ENCODE measurements around the gene PRR7.

PRR7 gene

GRCh38 chr5:177442066-177442826, 4.4 kb upstream of the PRR7 start:
- no peak overlapping the region for H3K9ac ChIP-seq (ENCODE audit: low read depth, low read length)
- peaks cover 14% of the 10 kb centered on the region for H3K4me1 ChIP-seq (ENCODE audit: control insufficient read depth, insufficient read depth, low read length)
- H3K36me3 ChIP-seq (ENCODE audit: control insufficient read depth, insufficient read depth, low read length): peaks cover 28% of the 10 kb centered on the region
- no peaks in the 10 kb centered on the region for H3K9me3 ChIP-seq (ENCODE audit: control insufficient read depth, insufficient read depth, low read length)
- H3K27me3 ChIP-seq (ENCODE audit: control insufficient read depth, insufficient read depth, low read length): peaks cover 7% of the 10 kb centered on the region
- no peak overlapping the region for H3K4me3 ChIP-seq (ENCODE audit: low read depth, low read length)

DNA sequence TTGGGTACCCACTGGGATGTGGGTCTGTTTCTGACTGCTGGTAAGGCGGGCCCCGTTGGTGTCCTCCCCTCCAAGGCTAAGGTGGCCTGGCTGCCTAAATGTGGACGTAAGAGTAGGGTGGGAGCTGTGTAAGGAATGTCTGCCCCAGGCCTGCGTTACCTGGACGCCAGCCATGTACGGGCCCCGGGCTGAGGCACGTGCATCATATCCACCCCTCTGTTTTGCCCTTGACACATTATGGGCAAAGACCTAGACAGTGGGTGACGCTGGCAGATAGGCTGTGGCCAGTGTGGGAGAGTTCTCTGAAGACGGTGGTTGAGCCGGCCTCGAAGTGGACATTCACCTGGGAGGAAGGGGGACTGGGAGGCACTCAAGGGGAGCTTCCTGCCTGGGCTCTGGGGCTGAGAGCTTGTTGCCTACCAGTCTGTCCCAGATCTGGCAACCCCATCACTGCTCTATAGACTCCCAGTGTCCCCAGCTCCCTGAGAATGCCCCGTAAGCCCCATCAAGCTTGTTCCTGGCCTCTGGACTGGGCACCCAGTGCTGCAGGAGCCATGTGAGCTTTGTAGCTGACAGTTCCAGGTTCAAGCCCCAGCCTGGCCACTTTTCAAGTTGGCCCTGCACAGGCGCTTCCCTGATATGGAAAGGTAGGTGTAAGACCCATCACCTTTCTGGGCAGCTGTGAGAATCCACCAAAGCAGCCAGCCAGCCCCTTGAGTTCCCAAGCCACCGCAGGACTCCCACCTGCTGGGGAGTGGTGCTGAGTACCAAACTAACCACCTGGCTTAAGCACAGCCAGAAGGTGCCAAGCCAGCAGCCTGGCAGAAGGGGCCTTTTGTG, 3.2 kb upstream of the PRR7 start:
- Histone ChIP-seq H3K27me3 (ENCODE audit: control insufficient read depth, insufficient read depth, low read length) (peaks cover 10% of the 10 kb centered on the region), H3K36me3 (ENCODE audit: control insufficient read depth, insufficient read depth, low read length) (peaks cover 18% of the 10 kb centered on the region), H3K4me3 (ENCODE audit: low read depth, low read length) (no peak overlapping the region), H3K9ac (ENCODE audit: low read depth, low read length) (no peak overlapping the region), H3K9me3 (ENCODE audit: control insufficient read depth, insufficient read depth, low read length) (no peaks in the 10 kb centered on the region), H3K4me1 (ENCODE audit: control insufficient read depth, insufficient read depth, low read length) (peaks cover 19% of the 10 kb centered on the region)

- H3K27me3 ChIP-seq (ENCODE audit: control insufficient read depth, insufficient read depth, low read length): peaks cover 10% of the 10 kb centered on the region
- peaks cover 16% of the 10 kb centered on the region for H3K36me3 ChIP-seq (ENCODE audit: control insufficient read depth, insufficient read depth, low read length)
- no peaks in the 10 kb centered on the region for H3K9me3 ChIP-seq (ENCODE audit: control insufficient read depth, insufficient read depth, low read length)
- H3K4me1 ChIP-seq (ENCODE audit: control insufficient read depth, insufficient read depth, low read length): peaks cover 19% of the 10 kb centered on the region
- no peak overlapping the region for H3K4me3 ChIP-seq (ENCODE audit: low read depth, low read length)
- H3K9ac ChIP-seq (ENCODE audit: low read depth, low read length): no peak overlapping the region
Measured at GRCh38 chr5:177444106-177445051, 2.2 kb upstream of the PRR7 start.

DNA sequence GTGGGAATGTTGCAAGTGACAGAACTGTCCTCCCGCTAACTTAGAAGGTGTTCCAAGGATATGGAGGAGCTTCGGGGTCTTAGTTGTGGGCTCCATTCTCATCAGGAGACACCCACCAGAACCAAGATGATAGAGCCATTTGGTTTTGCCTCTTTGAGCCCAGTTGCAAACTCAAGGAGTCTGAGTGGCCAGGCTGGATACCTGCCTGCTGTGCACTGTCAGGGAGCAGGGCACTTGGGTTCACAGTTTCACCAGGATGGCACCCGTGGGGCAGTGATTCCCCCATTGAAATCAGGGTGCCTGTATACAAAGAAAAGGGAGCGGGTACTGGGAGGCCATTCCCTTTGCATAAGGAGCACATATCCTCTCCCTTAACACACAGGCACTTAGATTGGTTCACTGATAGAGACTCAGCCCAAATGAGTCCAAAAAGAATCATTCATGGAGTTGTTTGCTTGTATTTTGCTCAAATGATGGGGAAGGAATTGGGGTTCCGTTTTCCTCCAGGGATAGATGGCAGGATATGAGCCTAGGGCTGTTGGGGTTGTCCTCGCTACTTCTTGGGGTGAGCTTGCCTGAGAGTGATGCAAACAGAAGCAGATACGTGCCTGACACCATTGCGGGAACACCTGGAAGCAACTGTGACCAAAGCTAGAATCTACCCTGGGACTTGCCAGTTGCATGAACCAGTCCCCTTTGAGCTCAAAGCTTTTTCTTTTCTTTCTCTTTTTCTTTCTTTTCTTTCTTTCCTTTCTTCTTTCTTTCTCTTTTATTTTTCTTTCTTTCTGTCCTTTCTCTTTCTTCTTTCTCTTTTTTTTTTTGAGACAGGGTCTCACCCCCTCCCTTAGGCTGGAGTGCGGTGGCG, 1.3 kb upstream of the PRR7 start:
- Histone ChIP-seq H3K9me3 (ENCODE audit: control insufficient read depth, insufficient read depth, low read length) (no peaks in the 10 kb centered on the region), H3K36me3 (ENCODE audit: control insufficient read depth, insufficient read depth, low read length) (peaks cover 14% of the 10 kb centered on the region), H3K9ac (ENCODE audit: low read depth, low read length) (peak overlapping the region; percentile 60), H3K4me3 (ENCODE audit: low read depth, low read length) (no peak overlapping the region), H3K4me1 (ENCODE audit: control insufficient read depth, insufficient read depth, low read length) (peaks cover 14% of the 10 kb centered on the region), H3K27me3 (ENCODE audit: control insufficient read depth, insufficient read depth, low read length) (peaks cover 10% of the 10 kb centered on the region)

DNA sequence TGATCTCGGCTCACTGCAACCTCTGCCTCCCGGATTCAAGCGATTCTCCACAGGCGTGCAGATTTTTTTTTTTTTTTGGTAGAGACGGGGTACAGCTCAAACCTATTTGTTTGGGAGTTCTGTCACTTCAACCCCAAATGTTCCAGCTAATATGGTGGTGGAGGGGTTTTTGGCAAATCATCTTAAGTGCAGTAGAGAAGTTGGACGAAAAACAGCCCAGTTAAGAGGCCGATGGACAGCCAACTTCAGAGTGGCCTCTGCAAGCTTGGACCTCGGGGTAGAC, 756 bp upstream of the PRR7 start:
- Histone ChIP-seq H3K9ac (ENCODE audit: low read depth, low read length) (peak overlapping the region; percentile 79), H3K4me3 (ENCODE audit: low read depth, low read length) (peak overlapping the region; percentile 82), H3K36me3 (ENCODE audit: control insufficient read depth, insufficient read depth, low read length) (peaks cover 9% of the 10 kb centered on the region), H3K9me3 (ENCODE audit: control insufficient read depth, insufficient read depth, low read length) (no peaks in the 10 kb centered on the region), H3K4me1 (ENCODE audit: control insufficient read depth, insufficient read depth, low read length) (peaks cover 12% of the 10 kb centered on the region), H3K27me3 (ENCODE audit: control insufficient read depth, insufficient read depth, low read length) (peaks cover 10% of the 10 kb centered on the region)

- Histone ChIP-seq H3K4me3 (ENCODE audit: low read depth, low read length) (peak overlapping the region; percentile 39), H3K4me1 (ENCODE audit: control insufficient read depth, insufficient read depth, low read length) (peaks cover 12% of the 10 kb centered on the region), H3K36me3 (ENCODE audit: control insufficient read depth, insufficient read depth, low read length) (peaks cover 2% of the 10 kb centered on the region), H3K9ac (ENCODE audit: low read depth, low read length) (no peak overlapping the region), H3K27me3 (ENCODE audit: control insufficient read depth, insufficient read depth, low read length) (peaks cover 10% of the 10 kb centered on the region), H3K9me3 (ENCODE audit: control insufficient read depth, insufficient read depth, low read length) (no peaks in the 10 kb centered on the region)
Measured at GRCh38 chr5:177447066-177447610, 524 bp downstream of the PRR7 start.

DNA sequence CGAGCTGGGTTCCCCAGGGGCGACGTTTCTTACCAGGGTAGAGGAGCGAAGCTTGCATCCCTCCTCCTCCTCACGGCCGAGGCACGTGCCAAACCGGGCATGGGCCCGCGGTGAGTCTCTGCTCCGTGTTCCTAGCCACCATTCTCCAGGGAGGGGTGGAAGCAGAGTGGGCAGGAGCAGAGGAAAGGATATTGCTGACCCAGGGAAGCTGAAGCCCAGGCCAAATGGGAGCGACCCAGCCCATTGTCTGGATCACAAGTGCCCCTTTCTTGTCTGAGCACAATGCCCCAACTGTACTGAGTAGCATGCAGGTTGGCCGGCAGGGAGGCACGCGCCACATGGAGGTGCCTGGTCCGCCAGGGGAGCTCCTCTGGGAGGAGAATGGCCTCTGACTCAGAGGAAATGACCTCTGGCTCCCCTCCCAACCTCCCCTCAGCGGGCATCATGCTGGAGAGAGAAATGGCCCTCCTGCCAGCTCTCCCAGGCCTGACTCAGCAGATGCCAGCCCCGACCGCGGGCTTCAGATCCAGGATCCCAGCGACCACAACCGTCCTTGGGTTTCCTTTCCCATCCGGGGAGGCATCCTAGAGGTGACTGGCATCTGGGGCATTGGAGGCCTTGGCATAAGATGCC, 1.1 kb downstream of the PRR7 start:
- peaks cover 14% of the 10 kb centered on the region for H3K4me1 ChIP-seq (ENCODE audit: control insufficient read depth, insufficient read depth, low read length)
- peak overlapping the region; percentile 39 for H3K4me3 ChIP-seq (ENCODE audit: low read depth, low read length)
- H3K9me3 ChIP-seq (ENCODE audit: control insufficient read depth, insufficient read depth, low read length): no peaks in the 10 kb centered on the region
- H3K36me3 ChIP-seq (ENCODE audit: control insufficient read depth, insufficient read depth, low read length): no peaks in the 10 kb centered on the region
- peaks cover 12% of the 10 kb centered on the region for H3K27me3 ChIP-seq (ENCODE audit: control insufficient read depth, insufficient read depth, low read length)
- H3K9ac ChIP-seq (ENCODE audit: low read depth, low read length): no peak overlapping the region

DNA sequence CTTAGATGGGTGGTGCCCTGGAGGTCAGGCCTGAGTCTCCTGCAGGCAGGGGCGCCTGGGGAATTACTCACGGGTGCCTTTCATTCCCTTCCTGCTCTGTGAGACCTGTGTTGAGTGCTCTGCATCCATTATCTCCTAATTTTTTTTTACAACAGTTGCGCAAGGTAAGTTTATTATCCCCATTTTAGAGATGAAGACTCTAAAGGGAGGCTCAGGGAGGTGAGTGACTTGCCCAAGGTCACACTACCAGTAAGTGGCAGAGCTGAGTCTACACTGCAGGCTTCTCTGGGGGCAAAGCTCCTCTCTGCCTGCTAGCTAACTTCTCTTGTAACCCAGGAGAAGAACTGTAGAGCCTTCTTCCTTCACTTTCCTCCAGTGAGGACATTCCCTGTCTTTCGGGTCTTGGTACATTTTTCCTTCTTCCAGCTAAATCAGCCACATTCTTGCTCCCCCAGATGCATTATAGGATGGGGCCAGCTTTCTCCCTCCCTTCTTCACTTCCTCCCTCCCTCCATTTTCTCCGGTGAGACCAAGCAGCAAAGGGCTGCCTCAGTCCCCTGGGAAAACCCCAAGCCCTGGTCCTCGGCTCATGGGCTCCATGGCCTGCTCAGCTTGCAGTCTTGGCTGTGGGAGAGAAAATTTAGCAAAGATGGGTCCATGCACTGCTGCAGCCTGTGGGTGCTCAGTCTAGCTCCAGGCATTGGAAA, 1.8 kb downstream of the PRR7 start:
- H3K36me3 ChIP-seq (ENCODE audit: control insufficient read depth, insufficient read depth, low read length): no peaks in the 10 kb centered on the region
- H3K9me3 ChIP-seq (ENCODE audit: control insufficient read depth, insufficient read depth, low read length): no peaks in the 10 kb centered on the region
- H3K4me1 ChIP-seq (ENCODE audit: control insufficient read depth, insufficient read depth, low read length): peaks cover 16% of the 10 kb centered on the region
- no peak overlapping the region for H3K9ac ChIP-seq (ENCODE audit: low read depth, low read length)
- peaks cover 18% of the 10 kb centered on the region for H3K27me3 ChIP-seq (ENCODE audit: control insufficient read depth, insufficient read depth, low read length)
- H3K4me3 ChIP-seq (ENCODE audit: low read depth, low read length): peak overlapping the region; percentile 39

DNA sequence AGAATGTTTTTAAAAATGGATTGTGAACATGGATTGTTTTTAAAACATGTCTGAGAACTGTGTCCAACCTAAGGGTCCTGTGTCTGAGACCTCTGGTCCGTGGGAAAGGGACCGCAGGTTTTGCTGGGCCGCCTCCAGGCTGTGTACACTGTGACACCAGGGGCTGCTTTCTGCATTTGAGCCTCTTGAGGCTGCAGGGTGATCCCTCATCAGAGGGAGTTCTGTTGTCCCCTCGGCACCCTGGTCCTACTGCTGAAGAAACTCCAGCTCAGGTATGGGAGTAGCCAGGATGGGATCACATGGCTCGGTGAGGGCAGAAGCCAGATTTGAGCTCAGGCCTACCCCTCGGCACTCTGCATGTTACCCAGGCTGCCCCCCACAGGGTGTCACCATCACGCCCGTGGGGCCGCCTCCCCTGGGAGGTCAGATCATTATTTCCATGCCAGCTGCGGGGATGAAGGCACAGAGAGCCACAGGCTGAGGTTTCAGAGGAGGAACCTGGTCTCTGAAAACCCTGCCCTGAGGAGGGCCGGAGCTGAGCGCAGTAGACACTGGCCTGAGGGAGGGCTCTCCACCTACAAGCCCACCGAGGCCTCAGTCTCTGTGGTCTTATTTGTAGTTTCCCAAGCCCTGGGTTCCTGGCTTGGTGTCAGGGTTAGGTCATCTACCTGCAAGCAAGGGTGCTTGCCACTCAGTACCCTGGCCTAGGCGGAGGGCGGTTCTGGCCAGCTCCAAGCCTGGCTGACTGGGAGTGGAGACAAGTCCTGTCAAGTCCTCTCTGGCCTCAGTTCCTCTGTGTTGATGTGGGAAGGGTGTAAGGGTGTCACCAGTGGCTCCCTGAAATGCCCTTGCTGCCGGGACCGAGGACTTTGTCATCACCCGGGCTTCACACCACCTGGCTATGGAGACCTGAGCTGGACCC, 2.8 kb downstream of the PRR7 start:
- no peaks in the 10 kb centered on the region for H3K36me3 ChIP-seq (ENCODE audit: control insufficient read depth, insufficient read depth, low read length)
- no peaks in the 10 kb centered on the region for H3K9me3 ChIP-seq (ENCODE audit: control insufficient read depth, insufficient read depth, low read length)
- H3K27me3 ChIP-seq (ENCODE audit: control insufficient read depth, insufficient read depth, low read length): peaks cover 23% of the 10 kb centered on the region
- peaks cover 19% of the 10 kb centered on the region for H3K4me1 ChIP-seq (ENCODE audit: control insufficient read depth, insufficient read depth, low read length)
- H3K4me3 ChIP-seq (ENCODE audit: low read depth, low read length): no peak overlapping the region
- H3K9ac ChIP-seq (ENCODE audit: low read depth, low read length): peak overlapping the region; percentile 32

Data from iPS-15b (cell line).